Measurements from ENCODE around the gene DUSP14.

GRCh38 chr17:37466471-37466870 is 23.2 kb upstream of the DUSP14 start:
- TF ChIP-seq, protein P1, sequence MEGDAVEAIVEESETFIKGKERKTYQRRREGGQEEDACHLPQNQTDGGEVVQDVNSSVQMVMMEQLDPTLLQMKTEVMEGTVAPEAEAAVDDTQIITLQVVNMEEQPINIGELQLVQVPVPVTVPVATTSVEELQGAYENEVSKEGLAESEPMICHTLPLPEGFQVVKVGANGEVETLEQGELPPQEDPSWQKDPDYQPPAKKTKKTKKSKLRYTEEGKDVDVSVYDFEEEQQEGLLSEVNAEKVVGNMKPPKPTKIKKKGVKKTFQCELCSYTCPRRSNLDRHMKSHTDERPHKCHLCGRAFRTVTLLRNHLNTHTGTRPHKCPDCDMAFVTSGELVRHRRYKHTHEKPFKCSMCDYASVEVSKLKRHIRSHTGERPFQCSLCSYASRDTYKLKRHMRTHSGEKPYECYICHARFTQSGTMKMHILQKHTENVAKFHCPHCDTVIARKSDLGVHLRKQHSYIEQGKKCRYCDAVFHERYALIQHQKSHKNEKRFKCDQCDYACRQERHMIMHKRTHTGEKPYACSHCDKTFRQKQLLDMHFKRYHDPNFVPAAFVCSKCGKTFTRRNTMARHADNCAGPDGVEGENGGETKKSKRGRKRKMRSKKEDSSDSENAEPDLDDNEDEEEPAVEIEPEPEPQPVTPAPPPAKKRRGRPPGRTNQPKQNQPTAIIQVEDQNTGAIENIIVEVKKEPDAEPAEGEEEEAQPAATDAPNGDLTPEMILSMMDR (IDR thresholded peaks at IDR 0.05; ENCODE audit: borderline replicate concordance, extremely low read depth, low read length, poor library complexity, severe bottlenecking), result no peak
- no peak for TF ChIP-seq EZH2 (IDR thresholded peaks at IDR 0.05; ENCODE audit: borderline replicate concordance, low read depth, low read length, severe bottlenecking)

All from DND-41 (cell line).